Measurements from ENCODE around the gene ETV4. TPM values are rescaled to one million over a fixed set of nuclear protein-coding genes. Genes with fewer than 3 reads are reported as not detected.
A peak's percentile ranks its signal among the peaks of the same experiment; 100 is the strongest.

ETV4 gene
- total RNA-seq, 6 donors from 2014 or later = 2.8 to 5.2 (median 3.4) TPM

DNA sequence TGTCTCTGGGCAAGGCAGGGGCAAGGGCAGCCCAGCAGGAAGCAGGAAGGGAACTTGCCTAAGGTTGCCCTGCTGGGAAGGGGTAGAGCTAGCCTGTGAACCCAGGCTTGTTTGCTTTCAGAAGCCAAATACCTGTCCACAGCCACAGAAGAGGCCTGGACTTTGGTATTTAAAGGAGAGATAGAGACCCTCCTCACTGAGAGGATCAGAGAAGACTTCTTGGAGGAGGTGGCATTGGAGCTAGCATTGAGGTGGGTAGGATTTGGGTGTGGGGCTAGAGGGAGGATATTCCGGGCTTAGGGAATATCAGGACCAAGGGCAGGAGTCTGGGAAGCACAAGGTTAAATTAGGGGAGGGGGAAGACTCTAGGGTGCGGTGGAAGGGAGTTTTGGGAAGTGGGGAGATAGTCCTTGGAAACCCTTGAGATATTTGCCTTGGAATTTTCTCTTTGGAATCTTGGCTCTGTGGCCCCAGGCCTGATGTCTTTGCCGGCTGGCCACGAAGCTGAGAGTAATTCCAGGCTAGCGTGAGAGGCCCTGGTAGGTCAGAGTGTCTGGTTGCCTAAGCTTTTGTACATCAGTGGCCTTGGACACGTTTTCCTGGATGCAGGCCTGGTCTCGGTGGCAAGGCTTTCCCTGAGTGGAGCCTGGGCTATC is 13.1 kb upstream of the ETV4 start:
- Histone ChIP-seq H3K4me1 (peaks cover 4 to 12% (median 7%) of the 10 kb centered on the region in 4 donors), H3K36me3 (no peaks in the 10 kb centered on the region), H3K27me3 (no peaks in the 10 kb centered on the region), H3K9me3 (no peaks in the 10 kb centered on the region), H3K27ac (peak overlapping the region in 1 of 4 donors; percentile 26), H3K4me3 (no peak overlapping the region)
- ATAC-seq (ENCODE audit: low FRiP score in 2 of 2) (no peak), DNase-seq (no peak)
- TF ChIP-seq, protein P1, sequence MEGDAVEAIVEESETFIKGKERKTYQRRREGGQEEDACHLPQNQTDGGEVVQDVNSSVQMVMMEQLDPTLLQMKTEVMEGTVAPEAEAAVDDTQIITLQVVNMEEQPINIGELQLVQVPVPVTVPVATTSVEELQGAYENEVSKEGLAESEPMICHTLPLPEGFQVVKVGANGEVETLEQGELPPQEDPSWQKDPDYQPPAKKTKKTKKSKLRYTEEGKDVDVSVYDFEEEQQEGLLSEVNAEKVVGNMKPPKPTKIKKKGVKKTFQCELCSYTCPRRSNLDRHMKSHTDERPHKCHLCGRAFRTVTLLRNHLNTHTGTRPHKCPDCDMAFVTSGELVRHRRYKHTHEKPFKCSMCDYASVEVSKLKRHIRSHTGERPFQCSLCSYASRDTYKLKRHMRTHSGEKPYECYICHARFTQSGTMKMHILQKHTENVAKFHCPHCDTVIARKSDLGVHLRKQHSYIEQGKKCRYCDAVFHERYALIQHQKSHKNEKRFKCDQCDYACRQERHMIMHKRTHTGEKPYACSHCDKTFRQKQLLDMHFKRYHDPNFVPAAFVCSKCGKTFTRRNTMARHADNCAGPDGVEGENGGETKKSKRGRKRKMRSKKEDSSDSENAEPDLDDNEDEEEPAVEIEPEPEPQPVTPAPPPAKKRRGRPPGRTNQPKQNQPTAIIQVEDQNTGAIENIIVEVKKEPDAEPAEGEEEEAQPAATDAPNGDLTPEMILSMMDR (IDR thresholded peaks at IDR 0.05) = no peak
- TF ChIP-seq EP300 (IDR thresholded peaks at IDR 0.05) = no peak
- no peak for TF ChIP-seq POLR2AphosphoS5 (IDR thresholded peaks at IDR 0.05)
- TF ChIP-seq POLR2A (IDR thresholded peaks at IDR 0.05) = no peak
- 76 to 81% methylated on average over 7 of the region's 7 CpGs for WGBS, 2 donors

DNA sequence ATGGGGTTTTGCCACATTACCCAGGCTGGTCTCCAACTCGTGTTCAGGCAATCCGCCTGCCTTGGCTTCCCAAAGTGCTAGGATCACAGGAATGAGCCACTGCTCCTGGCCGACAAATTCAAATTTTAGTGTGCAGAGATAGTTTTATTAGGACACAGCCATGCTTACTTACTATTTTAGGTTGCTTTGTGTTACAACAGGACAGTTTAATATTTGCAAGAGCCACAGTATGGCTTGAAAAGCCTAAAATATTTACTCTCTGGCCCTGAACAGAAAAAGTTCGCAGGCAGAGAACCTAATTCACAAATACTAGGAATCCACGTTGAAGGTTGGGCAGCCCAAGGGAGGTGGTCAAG is 12.6 kb upstream of the ETV4 start:
- peaks cover 4 to 12% (median 7%) of the 10 kb centered on the region in 4 donors for H3K4me1 ChIP-seq
- H3K27me3 ChIP-seq = no peaks in the 10 kb centered on the region
- H3K36me3 ChIP-seq = no peaks in the 10 kb centered on the region
- H3K27ac ChIP-seq = peak overlapping the region in 1 of 4 donors; percentile 26
- no peak overlapping the region for H3K4me3 ChIP-seq
- ATAC-seq (ENCODE audit: low FRiP score in 2 of 2) = no peak
- H3K9me3 ChIP-seq = no peaks in the 10 kb centered on the region
- DNase-seq = no peak
- WGBS, 2 donors = 73 to 84% methylated on average over 5 of the region's 5 CpGs
- TF ChIP-seq EP300 (IDR thresholded peaks at IDR 0.05) (no peak), POLR2A (IDR thresholded peaks at IDR 0.05) (no peak), POLR2AphosphoS5 (IDR thresholded peaks at IDR 0.05) (no peak)
- TF ChIP-seq, protein P1 (IDR thresholded peaks at IDR 0.05) = no peak

DNA sequence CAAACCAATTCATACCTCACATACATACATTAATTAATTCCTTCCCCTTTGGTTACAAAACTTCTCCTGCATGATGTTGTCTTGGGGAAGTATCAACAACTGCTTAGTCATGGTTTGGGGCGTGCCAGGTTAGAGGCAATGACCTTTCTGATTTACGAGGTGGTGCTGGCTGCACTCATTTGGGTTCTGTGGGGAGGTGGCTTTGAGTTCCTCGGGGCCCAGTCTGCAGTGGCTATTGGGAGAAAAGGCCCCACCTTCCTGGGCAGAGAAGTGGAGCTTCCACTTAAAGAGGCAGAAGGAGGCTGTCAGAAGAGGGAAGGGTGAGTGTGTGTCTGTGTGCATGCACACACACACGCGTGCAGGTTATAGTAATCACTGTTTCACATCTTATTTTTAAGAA is 10.2 kb upstream of the ETV4 start:
- Histone ChIP-seq H3K27ac (no peak overlapping the region), H3K4me3 (no peak overlapping the region), H3K36me3 (no peaks in the 10 kb centered on the region), H3K27me3 (no peaks in the 10 kb centered on the region), H3K4me1 (peaks cover 0 to 8% (median 7%) of the 10 kb centered on the region in 4 donors), H3K9me3 (no peaks in the 10 kb centered on the region)
- 20 to 30% methylated on average over 5 of the region's 5 CpGs for WGBS, 2 donors
- DNase-seq (peak in 1 of 2 donors; percentile 57), ATAC-seq (ENCODE audit: low FRiP score in 2 of 2) (peak; percentile 83 to 87)
- TF ChIP-seq, protein P1 (IDR thresholded peaks at IDR 0.05) = no peak
- TF ChIP-seq POLR2AphosphoS5 (IDR thresholded peaks at IDR 0.05) = peak in 1 of 2 donors; percentile 47

DNA sequence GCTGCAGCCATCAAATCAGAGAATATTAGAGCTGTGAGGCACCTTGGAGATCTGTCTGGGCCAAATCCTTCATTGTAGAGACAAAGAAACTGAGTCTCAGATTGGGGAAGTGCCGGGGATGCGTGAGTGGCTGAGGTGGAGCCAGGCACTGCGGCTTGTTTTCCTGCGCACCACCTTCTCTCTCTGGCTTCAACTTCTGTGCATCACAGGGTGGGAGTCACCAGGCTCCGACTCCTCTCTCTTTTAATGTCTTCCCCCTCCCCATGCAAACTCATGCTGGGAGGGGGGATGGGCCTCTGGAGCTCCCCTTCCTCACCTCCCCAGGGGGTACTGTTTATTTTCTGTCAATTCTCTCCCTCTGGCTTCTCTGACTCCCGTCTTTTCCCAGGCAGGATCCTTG is 8.7 kb upstream of the ETV4 start:
- Histone ChIP-seq H3K27ac (no peak overlapping the region), H3K4me3 (no peak overlapping the region), H3K27me3 (no peaks in the 10 kb centered on the region), H3K36me3 (no peaks in the 10 kb centered on the region), H3K9me3 (no peaks in the 10 kb centered on the region), H3K4me1 (peaks cover 0 to 8% (median 7%) of the 10 kb centered on the region in 4 donors)
- ATAC-seq (ENCODE audit: low FRiP score in 2 of 2) (no peak), DNase-seq (no peak)
- 71 to 76% methylated on average over 6 of the region's 6 CpGs for WGBS, 2 donors
- TF ChIP-seq, protein P1 (IDR thresholded peaks at IDR 0.05) = no peak
- TF ChIP-seq EP300 (IDR thresholded peaks at IDR 0.05) (no peak), POLR2A (IDR thresholded peaks at IDR 0.05) (no peak), POLR2AphosphoS5 (IDR thresholded peaks at IDR 0.05) (no peak)

DNA sequence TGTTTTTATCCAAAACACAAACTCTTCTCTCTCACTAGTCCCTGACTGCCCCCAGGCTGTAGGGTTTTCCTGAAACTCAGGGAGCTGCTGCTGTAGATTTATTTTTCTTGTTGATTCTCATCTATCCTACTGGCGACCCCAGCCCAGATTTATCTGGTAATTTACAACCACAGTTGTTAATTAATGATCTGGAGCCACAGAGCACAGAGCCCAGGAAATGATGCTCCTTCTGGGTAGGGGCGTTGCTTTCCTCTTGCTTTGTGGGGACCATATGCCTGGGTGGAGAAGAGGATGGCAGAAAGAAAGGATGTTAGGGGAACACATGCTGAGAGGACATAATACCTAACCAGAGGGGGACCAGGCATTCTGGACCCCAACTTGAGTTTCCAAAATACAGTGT is 7.4 kb upstream of the ETV4 start:
- 57 to 64% methylated on average over 2 of the region's 2 CpGs for WGBS, 2 donors
- H3K4me3 ChIP-seq = no peak overlapping the region
- no peak overlapping the region for H3K27ac ChIP-seq
- H3K36me3 ChIP-seq = no peaks in the 10 kb centered on the region
- ATAC-seq (ENCODE audit: low FRiP score in 2 of 2) = no peak
- TF ChIP-seq POLR2AphosphoS5 (IDR thresholded peaks at IDR 0.05) (no peak), EP300 (IDR thresholded peaks at IDR 0.05) (no peak), POLR2A (IDR thresholded peaks at IDR 0.05) (no peak)
- TF ChIP-seq, protein P1 (IDR thresholded peaks at IDR 0.05) = no peak
- no peaks in the 10 kb centered on the region for H3K9me3 ChIP-seq
- no peaks in the 10 kb centered on the region for H3K27me3 ChIP-seq
- DNase-seq = no peak
- H3K4me1 ChIP-seq = peaks cover 0 to 8% (median 7%) of the 10 kb centered on the region in 4 donors

All from upper lobe of left lung (tissue), 6 donors.